Measurements from ENCODE around the gene AHDC1. TPM values are rescaled to one million over a fixed set of nuclear protein-coding genes. Genes with fewer than 3 reads are reported as not detected.

The AHDC1 gene
- total and polyA plus RNA-seq, 9 of the 15 experiments (the other 6 are each of a cell fraction or from before 2014, with no cell fraction given): 0.21 to 36.4 (median 4.7) TPM

- TF ChIP-seq MAX (CRISPR knock-in tag; IDR thresholded peaks at IDR 0.05) (peak; percentile 83), HINFP (tag; conservative IDR thresholded peaks at IDR 0.05; ENCODE audit: low read depth) (no peak), ZBTB26 (CRISPR knock-in tag; IDR thresholded peaks at IDR 0.05) (no peak), MAZ (CRISPR knock-in tag; conservative IDR thresholded peaks at IDR 0.05 in 1 of 2, IDR thresholded peaks at IDR 0.05 in 1 of 2) (no peak), ZNF354B (CRISPR knock-in tag; IDR thresholded peaks at IDR 0.05) (no peak), ZNF77 (CRISPR knock-in tag; IDR thresholded peaks at IDR 0.05) (no peak), ARID1B (IDR thresholded peaks at IDR 0.05) (0 out of 2 replicates have a peak, but pooled peaks have one; percentile 6), XRCC4 (IDR thresholded peaks at IDR 0.05; ENCODE audit: extremely low read depth, insufficient read depth, insufficient read length) (no peak), MCM5 (IDR thresholded peaks at IDR 0.05; ENCODE audit: low read depth) (no peak), IRF9 (tag; IDR thresholded peaks at IDR 0.05) (no peak), AFF4 (CRISPR knock-in tag; IDR thresholded peaks at IDR 0.05) (no peak), BDP1 (IDR thresholded peaks at IDR 0.05; ENCODE audit: insufficient read depth, insufficient read length) (no peak), YY1 (IDR thresholded peaks at IDR 0.05; ENCODE audit: borderline replicate concordance in 1 of 3, control insufficient read depth in 1 of 3, extremely low read depth in 1 of 3, insufficient read depth in 3 of 3, insufficient read length in 1 of 3, insufficient replicate concordance in 2 of 3, low read depth in 1 of 3, low read length in 2 of 3) (peak in 1 of 3 experiments; percentile 21), EHMT2 (IDR thresholded peaks at IDR 0.05) (no peak), SMARCA4 (IDR thresholded peaks at IDR 0.05) (no peak), SNRNP70 (optimal IDR thresholded peaks at IDR 0.05; ENCODE audit: low read depth, low read length) (no peak)
Observed at GRCh38 chr1:27522432-27523336, 81.3 kb downstream of the AHDC1 start (continued).

Data from K562 (cell line).